HEK293T (cell line): ENCODE results near the gene SLC25A51.

Experiments used
- CTCF ChIA-PET: fragments of 350-600 bp; formaldehyde crosslinking; extraction: SDS; loops from one replicate; lab custom pipeline; 2021; ENCODE audit warnings: antibody characterized with exemption, inconsistent platforms; lab: Yijun Ruan, JAX
- POLR2A ChIA-PET: fragments of 350-600 bp; formaldehyde crosslinking; extraction: SDS; loops from one replicate; lab custom pipeline; 2020; ENCODE audit warnings: antibody characterized with exemption, inconsistent platforms; lab: Yijun Ruan, JAX
- DNase-seq: peaks from one replicate; pipeline ENCODE4 v3.0.0; 2012; ENCODE audit warnings: mixed read lengths; ENCODE audit errors: extremely low spot score
- ARNT ChIP-seq: fragments of 450-650 bp; IDR thresholded peaks from 2 replicates; pipeline ENCODE4 v1.6.1; 2017; ENCODE audit warnings: mild to moderate bottlenecking
- BHLHE40 ChIP-seq: fragments of 450-650 bp; IDR thresholded peaks from 2 replicates; pipeline ENCODE4 v1.6.1; 2016; ENCODE audit warnings: mild to moderate bottlenecking, moderate library complexity, borderline replicate concordance
- CTBP1 ChIP-seq: fragments of 450-650 bp; IDR thresholded peaks from 2 replicates; pipeline ENCODE4 v1.6.1; 2016; ENCODE audit warnings: borderline replicate concordance
- ELF4 ChIP-seq: fragments of 450-650 bp; IDR thresholded peaks from 2 replicates; pipeline ENCODE4 v1.6.1; 2017; ENCODE audit warnings: antibody characterized with exemption
- FOXA1 ChIP-seq: fragments of 450-650 bp; IDR thresholded peaks from 2 replicates; pipeline ENCODE4 v1.6.1; 2016; ENCODE audit warnings: mild to moderate bottlenecking
- FOXK2 ChIP-seq: fragments of 450-650 bp; IDR thresholded peaks from 2 replicates; pipeline ENCODE4 v1.6.1; 2016; ENCODE audit warnings: mild to moderate bottlenecking
- FOXM1 ChIP-seq: fragments of 450-650 bp; IDR thresholded peaks from 2 replicates; pipeline ENCODE4 v1.6.1; 2017; ENCODE audit warnings: mild to moderate bottlenecking, borderline replicate concordance
- HDGF ChIP-seq: fragments of 450-650 bp; IDR thresholded peaks from 2 replicates; pipeline ENCODE4 v1.6.1; 2017; ENCODE audit warnings: antibody characterized with exemption, borderline replicate concordance
- L3MBTL2 ChIP-seq: fragments of 450-650 bp; conservative IDR thresholded peaks from 2 replicates; pipeline ENCODE4 v1.6.1; 2016; ENCODE audit warnings: mild to moderate bottlenecking
- LEF1 ChIP-seq: fragments of 450-650 bp; IDR thresholded peaks from 2 replicates; pipeline ENCODE4 v1.6.1; 2017; ENCODE audit warnings: mild to moderate bottlenecking, borderline replicate concordance
- NFRKB ChIP-seq: fragments of 450-650 bp; IDR thresholded peaks from 2 replicates; pipeline ENCODE4 v1.6.1; 2016; ENCODE audit warnings: mild to moderate bottlenecking, moderate library complexity
- PKNOX1 ChIP-seq: fragments of 450-650 bp; IDR thresholded peaks from 2 replicates; pipeline ENCODE4 v1.6.1; 2016
- SP1 ChIP-seq: fragments of 450-650 bp; IDR thresholded peaks from 2 replicates; pipeline ENCODE4 v1.6.1; 2017
- SUZ12 ChIP-seq: fragments of 450-650 bp; IDR thresholded peaks from 2 replicates; pipeline ENCODE4 v1.6.1; 2016; ENCODE audit warnings: mild to moderate bottlenecking
- TARDBP ChIP-seq: fragments of 450-650 bp; IDR thresholded peaks from 2 replicates; pipeline ENCODE4 v1.6.1; 2016
- ZNF384 ChIP-seq: fragments of 450-650 bp; IDR thresholded peaks from 2 replicates; pipeline ENCODE4 v1.6.1; 2016

SLC25A51 gene

DNA sequence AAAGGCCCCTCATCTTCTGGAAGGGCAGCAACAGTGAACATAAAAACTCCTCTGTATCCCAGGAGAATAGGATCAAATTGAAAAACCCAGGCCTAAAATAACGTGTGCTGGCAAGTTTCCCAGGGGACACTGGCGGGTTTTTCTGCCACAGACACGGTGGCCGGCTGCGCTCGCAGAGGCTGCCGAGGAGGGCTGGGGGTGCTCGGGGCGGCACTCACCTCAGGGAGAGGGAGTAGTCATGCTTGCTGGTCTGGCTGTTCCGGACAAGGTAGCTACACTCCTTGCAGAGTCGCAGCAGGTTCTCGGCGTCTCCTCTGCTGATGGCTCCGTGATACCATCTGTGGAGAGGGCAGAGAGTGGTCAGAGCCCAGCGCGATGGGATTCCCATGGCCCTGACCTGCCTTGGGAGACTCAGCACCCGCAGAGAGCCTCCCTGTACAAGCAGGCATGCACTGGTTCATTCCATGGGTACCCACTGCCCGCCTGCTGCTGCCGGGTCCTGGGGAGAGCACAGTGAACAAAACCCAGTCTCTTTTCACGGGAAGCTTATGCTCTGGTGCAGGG lies 44.6 kb upstream of the SLC25A51 start:
- no peak for DNase-seq
- POLR2A ChIA-PET = no interaction called here
- no peak for TF ChIP-seq ARNT
- TF ChIP-seq LEF1 = no peak
- no peak for TF ChIP-seq SP1
- TF ChIP-seq SUZ12 = no peak
- no peak for TF ChIP-seq PKNOX1
- no peak for TF ChIP-seq FOXM1
- no peak for TF ChIP-seq NFRKB
- TF ChIP-seq FOXK2 = no peak
- TF ChIP-seq HDGF = no peak
- no peak for TF ChIP-seq L3MBTL2
- no peak for TF ChIP-seq BHLHE40
- no peak for TF ChIP-seq ZNF384
- no peak for TF ChIP-seq FOXA1
- TF ChIP-seq TARDBP = no peak
- no peak for TF ChIP-seq CTBP1
- TF ChIP-seq ELF4 = no peak
- CTCF ChIA-PET = interaction anchor here (0.6 to 0.7 kb wide), 2 partner anchors 141 to 199 kb away, joined by 3 read pairs; no protein-coding TSS in a partner anchor

DNA sequence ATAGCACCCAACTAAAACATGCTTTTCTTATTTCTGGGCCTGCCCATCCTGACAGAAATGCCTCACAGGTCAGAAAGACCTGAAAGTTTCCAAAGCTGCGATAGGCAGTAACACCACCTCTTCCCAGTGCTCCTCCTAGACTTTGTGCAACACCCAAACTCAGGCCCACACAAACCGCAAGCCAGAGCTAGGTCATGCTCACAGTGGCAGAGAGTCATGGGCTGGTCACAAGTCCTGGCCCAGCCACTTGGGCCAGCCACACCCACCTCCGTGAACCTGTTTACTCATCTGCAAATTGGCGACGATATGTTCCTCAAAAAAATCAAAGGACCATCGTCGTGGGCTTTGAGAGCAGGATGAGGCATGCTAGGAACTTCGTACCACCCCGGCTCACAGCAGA lies 44.0 kb upstream of the SLC25A51 start:
- CTCF ChIA-PET = no interaction called here
- POLR2A ChIA-PET = no interaction called here
- no peak for TF ChIP-seq ELF4
- TF ChIP-seq L3MBTL2 = no peak
- no peak for DNase-seq

DNA sequence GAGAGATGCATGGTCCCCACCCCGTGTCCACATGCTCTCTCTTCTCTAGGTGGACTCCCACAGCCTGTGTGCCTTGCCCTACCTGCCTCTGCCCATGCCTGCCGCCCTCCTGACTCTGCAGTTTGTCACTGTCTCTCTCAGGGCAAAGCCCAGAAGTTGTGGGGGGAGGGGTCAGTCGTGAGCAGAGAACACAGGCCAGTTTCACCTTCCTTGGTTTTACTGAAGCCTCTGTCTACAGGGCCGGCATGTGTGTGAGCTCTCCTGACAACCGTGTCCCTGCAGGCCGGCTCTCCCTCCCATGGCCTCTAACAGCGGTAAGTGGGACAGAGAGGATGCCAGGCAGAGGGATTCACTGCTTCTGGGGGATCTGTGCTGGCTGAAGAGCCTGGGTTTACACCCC lies 43.5 kb upstream of the SLC25A51 start:
- TF ChIP-seq SUZ12 = no peak
- TF ChIP-seq ELF4 = no peak
- TF ChIP-seq FOXM1 = no peak
- no peak for TF ChIP-seq BHLHE40
- no peak for TF ChIP-seq FOXA1
- TF ChIP-seq LEF1 = no peak
- no peak for TF ChIP-seq FOXK2
- no peak for TF ChIP-seq TARDBP
- TF ChIP-seq CTBP1 = no peak
- TF ChIP-seq NFRKB = no peak
- no peak for TF ChIP-seq PKNOX1
- no peak for TF ChIP-seq HDGF
- no peak for TF ChIP-seq SP1
- TF ChIP-seq ARNT = no peak
- TF ChIP-seq L3MBTL2 = no peak
- no peak for TF ChIP-seq ZNF384
- DNase-seq = no peak
- CTCF ChIA-PET = no interaction called here
- POLR2A ChIA-PET = no interaction called here

- POLR2A ChIA-PET = no interaction called here
- CTCF ChIA-PET = no interaction called here
- TF ChIP-seq FOXA1 (no peak), CTBP1 (no peak), LEF1 (no peak), L3MBTL2 (no peak), NFRKB (no peak), ZNF384 (no peak), SP1 (no peak), FOXK2 (no peak), SUZ12 (no peak)
- DNase-seq = no peak
Measured at GRCh38 chr9:37946971-37947370, 43.0 kb upstream of the SLC25A51 start.

GRCh38 chr9:37946041-37946440 lies 42.1 kb upstream of the SLC25A51 start:
- POLR2A ChIA-PET = no interaction called here
- CTCF ChIA-PET = no interaction called here
- no peak for DNase-seq
- no peak for TF ChIP-seq CTBP1
- no peak for TF ChIP-seq L3MBTL2
- no peak for TF ChIP-seq ARNT
- TF ChIP-seq HDGF = no peak
- TF ChIP-seq SP1 = no peak
- no peak for TF ChIP-seq TARDBP
- no peak for TF ChIP-seq ZNF384
- TF ChIP-seq FOXA1 = no peak
- TF ChIP-seq BHLHE40 = no peak
- no peak for TF ChIP-seq FOXK2
- TF ChIP-seq ELF4 = no peak
- no peak for TF ChIP-seq NFRKB

DNA sequence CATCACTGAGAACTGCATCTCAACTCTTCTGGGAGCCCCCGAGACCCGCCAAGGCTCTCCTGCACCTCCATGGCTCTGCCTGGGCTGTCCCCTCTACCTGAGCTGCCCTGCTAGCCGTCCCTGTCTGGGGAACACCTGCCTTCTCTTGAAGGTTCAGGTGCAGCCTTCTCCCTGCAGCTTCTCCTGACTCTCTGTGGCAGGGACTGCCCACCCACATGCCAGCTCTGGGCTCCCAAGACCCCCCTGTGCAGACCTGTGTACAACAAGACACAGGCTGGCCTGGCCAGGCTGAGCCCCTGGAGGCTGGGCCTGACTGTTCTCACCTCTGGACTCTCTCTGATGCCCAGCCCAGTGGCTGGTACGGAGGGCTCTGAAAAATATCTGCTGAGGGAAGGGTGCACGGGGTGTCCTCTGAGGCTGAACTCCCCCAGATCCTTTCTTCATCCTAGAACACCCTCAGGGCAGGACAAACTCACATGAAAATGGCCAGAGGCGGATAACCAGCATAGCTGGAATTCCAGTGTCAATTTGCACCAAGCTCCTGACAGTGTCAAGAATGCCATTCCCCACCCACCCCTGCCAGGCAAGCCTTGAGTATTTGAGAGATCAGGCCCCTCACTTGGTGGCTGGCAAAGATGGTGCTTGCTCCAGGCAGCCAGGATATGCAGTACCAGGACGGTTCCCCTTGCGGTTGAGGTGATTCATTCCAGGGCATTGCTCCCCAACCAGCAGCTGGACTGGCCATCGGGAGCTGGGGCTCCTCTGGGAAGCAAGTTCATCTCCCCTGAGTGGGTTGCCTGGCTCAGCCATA lies 40.9 kb upstream of the SLC25A51 start:
- POLR2A ChIA-PET = no interaction called here
- DNase-seq = no peak
- CTCF ChIA-PET = no interaction called here
- TF ChIP-seq SP1 (no peak), ARNT (no peak), BHLHE40 (no peak), FOXM1 (no peak), FOXA1 (no peak), NFRKB (no peak), TARDBP (no peak), ELF4 (no peak), SUZ12 (no peak), PKNOX1 (no peak), LEF1 (no peak), ZNF384 (no peak), L3MBTL2 (no peak), FOXK2 (no peak), HDGF (no peak), CTBP1 (no peak)
